GM12872 (cell line): Measurements from ENCODE around the gene PMS1.

Experiments used
- TF ChIP-seq, protein P1 (sequence below): IDR thresholded peaks from 3 replicates; pipeline ENCODE4 v1.5.1; 2011; ENCODE audit warnings: low read depth, mild to moderate bottlenecking, low read length, moderate library complexity; ENCODE audit not compliant: insufficient read depth

The PMS1 gene

DNA sequence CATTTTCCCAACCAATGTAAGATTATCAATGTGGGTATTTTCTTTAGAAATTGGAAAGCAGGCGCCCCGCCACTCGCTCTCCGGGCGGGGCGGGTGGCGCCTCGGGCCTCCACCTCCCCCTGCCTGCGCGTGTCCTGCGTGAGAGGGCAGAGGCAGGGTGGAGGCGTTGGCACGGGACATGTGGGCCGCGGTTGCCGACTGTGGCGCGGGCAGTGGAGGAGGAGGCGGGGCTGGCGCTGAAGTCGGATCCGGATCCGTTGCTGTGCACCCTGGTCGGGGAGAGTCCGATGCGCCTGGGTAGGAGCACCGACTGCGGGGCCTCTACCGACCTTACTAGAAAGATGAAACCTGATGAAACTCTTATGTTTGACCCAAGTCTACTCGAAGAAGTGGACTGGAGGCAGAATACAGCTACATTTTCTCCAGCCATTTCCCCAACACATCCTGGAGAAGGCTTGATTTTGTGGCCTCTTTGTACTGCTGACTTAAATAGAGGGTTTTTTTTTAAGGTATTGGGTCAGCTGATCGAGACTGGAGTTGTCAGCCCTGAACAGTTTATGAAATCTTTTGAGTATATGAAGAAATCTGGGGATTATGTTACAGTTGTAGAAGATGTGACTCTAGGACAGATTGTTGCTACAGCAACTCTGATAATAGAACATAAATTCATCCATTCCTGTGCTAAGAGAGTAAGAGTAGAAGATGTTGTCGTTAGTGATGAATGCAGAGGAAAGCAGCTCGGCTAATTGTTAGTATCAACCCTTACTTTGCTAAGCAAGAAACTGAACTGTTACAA, 37.9 kb downstream of the PMS1 start:
- TF ChIP-seq, protein P1, sequence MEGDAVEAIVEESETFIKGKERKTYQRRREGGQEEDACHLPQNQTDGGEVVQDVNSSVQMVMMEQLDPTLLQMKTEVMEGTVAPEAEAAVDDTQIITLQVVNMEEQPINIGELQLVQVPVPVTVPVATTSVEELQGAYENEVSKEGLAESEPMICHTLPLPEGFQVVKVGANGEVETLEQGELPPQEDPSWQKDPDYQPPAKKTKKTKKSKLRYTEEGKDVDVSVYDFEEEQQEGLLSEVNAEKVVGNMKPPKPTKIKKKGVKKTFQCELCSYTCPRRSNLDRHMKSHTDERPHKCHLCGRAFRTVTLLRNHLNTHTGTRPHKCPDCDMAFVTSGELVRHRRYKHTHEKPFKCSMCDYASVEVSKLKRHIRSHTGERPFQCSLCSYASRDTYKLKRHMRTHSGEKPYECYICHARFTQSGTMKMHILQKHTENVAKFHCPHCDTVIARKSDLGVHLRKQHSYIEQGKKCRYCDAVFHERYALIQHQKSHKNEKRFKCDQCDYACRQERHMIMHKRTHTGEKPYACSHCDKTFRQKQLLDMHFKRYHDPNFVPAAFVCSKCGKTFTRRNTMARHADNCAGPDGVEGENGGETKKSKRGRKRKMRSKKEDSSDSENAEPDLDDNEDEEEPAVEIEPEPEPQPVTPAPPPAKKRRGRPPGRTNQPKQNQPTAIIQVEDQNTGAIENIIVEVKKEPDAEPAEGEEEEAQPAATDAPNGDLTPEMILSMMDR: no peak

- TF ChIP-seq, protein P1: no peak
These were observed 40.6 kb downstream of the PMS1 start for GRCh38 chr2:189824694-189825396.

DNA sequence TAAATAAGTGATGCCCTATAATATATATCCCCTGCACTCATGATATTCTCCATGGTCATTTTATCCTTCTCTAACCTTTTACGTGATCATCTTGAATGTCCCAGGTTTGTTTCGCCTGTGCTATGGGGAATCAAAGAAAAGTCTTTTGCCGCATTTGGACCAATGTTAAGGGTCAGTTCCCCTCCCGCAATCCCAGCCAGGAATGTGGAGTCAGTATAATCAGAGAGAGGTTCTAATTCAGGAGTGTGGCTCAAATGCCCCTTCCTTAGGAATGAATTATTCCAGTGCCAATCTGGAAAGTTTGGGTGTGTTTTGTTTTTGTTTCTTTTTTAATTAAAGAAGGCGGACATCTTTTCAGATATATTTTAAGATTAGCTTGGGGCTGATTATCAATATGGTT, 41.8 kb downstream of the PMS1 start:
- TF ChIP-seq, protein P1: no peak

DNA sequence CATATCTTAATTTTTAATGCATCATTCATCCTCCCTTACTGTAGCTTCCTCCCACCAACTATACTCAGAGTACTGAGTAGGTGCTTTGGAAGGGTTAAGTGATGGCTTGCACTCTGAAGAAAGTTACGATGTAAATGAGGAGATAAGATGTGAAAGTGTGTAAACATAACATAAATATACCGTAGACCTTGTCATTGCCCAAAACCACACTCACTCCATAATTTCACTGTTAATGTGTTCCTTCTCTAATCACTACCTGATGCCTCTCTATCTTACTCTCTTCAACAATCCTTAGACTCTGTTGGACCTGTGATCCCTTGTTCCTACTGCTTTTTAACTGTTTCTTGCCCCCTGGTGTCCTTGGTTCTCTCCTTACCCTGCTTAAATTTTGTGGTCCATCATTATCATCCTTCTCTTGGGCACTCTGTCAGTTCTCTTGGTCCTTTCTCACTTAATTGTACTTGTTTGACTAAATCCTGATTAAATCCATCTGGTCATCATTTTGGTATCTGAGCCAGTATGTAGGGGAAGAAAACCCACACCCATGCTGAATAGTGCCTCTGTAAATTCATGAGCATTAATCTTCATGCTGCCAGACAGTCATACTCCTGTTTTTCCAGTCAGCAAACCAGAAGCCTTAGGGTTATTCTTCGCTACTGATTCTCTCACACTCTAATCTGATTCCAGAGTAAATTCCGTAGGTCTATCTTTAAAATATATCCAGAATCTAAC, 45.0 kb downstream of the PMS1 start:
- TF ChIP-seq, protein P1: no peak

- TF ChIP-seq, protein P1: no peak
These were observed 46.3 kb downstream of the PMS1 start for GRCh38 chr2:189830510-189830909.

DNA sequence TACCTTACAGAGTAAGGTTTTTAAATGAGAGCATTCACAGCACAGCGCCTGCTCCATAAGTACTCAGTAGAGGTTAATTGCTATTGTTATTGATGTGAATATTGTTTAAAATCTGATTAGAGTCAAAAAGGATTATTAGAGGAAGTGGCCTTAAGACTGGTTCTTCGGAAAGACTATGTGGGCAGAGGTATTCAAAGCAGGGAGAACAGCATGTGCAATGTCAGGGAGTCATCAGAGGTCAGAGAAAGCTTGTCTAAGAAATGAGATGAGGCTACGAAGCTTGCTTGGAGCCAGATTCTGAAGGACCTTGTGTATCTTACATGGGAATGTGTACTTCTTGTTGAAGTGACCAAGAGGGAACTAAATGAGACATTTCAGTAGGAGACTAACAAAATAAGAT, 49.8 kb downstream of the PMS1 start:
- TF ChIP-seq, protein P1: no peak
